ENCODE results near the gene FGFR1OP2. TPM values are rescaled to one million over a fixed set of nuclear protein-coding genes. Genes with fewer than 3 reads are reported as not detected.
"Not testable (repeated sequence)": the region's sequence is repeated elsewhere in the genome, so short reads cannot be mapped to it uniquely, and the experiment has no call there.

Gene FGFR1OP2
- total RNA-seq, 1 experiment from 2014 or later: 67.3 TPM

DNA sequence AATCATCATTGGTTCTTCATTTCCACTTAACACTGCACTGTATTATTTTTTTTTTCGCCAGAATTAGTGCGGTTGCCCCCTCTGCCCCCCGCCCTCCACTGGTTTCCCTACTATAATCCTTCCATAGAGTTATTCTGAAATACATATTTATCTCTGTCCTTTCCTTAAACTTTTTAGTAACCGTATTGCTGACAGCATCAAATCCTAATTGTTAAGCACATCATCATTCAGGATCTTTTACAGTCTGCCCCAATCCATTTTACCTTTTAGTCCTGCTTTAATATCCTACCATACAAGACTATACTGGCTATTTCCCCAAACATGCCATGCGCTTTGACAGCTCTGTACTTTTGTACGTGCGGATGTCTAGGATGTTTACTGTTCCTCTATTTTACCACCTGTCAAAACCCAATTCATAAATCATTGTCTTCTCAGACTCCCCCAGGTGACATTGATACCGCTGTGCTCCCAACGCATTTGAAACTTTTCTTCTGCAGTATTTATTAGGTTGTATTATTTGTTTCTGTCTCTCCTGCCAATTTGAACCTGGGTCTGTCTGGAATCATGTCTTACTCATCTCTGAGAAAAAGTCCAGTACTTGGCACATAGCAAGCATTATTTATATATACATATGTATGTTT lies 1.0 kb downstream of the FGFR1OP2 start:
- in situ Hi-C loops (cut with HindIII; ENCODE audit: low pct_unique_long_range_greater_than_20kb, low sequenced_read_pairs): no loop called here
- DNase-seq (ENCODE audit: low read depth, low spot score): no peak

DNA sequence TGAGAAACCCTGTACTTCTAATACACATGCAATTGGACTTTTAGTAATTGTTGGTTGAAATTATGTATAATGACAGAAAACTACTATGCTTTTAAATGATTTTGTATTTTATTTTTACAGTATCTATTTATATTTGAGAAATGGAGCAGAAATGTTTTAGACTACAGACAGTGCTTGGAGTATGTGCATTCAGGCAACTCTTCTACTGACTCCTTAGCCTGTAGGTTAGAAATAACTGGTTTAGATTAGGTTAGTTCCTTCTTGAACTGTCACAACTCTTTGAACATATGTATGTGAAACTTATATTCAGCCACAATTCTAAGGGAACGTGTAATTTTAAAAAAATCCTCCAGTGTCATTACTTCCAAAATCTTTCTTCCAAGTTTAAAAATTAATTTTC lies 1.7 kb downstream of the FGFR1OP2 start:
- no peak for DNase-seq (ENCODE audit: low read depth, low spot score)
- in situ Hi-C loops (cut with HindIII; ENCODE audit: low pct_unique_long_range_greater_than_20kb, low sequenced_read_pairs): no loop called here

DNA sequence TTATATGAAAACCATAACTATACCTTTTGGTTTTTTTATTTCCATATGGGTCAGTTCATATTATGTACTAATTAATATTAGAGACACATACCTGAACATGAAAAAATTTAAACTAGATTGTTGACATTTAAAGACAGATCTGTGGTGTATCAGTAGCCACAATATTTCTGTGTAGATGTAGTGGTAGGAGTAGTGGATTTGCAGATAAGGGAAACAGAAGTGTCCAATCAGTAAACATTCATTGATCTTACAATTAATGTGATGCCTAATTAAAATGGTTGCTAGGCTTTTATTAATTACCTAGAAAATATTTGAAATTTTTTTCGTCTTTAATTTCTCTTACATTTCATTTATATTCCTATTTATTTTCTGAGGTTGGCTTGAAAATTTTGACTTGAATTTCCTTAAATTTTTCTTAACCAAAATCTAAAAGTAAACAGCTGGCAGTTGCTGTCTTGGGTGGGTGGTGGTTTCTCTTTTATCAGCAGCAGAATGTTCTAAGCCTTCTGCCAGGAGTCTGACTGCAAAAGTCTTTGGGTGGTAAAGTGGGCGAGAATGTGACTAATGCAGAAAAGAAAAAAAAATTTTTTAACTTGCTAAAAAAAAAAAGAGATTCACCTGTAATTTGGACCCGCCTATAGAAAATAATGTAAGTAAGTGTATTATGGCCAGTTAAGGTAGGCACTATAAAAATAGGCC lies 2.4 kb downstream of the FGFR1OP2 start:
- in situ Hi-C loops (cut with HindIII; ENCODE audit: low pct_unique_long_range_greater_than_20kb, low sequenced_read_pairs): no loop called here
- DNase-seq (ENCODE audit: low read depth, low spot score): no peak

DNA sequence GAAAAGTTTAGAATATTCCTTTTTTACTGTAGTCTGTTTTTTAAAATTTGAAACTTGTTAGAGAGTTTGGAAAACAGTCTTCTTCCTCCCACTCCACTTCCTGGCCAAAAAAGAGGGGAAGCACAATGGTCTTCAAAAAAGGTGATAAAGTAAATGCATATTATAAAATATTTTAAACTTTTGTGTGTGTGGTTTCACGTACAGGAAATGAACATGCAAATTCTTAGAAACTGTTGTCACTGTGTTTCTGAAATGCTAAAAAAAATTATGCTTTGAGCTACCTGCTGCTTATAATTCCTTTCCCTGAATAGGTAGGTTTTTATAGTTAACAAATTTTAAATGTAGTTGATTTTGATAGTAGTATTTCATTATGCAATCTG lies 2.9 kb downstream of the FGFR1OP2 start:
- in situ Hi-C loops (cut with HindIII; ENCODE audit: low pct_unique_long_range_greater_than_20kb, low sequenced_read_pairs): no loop called here

DNA sequence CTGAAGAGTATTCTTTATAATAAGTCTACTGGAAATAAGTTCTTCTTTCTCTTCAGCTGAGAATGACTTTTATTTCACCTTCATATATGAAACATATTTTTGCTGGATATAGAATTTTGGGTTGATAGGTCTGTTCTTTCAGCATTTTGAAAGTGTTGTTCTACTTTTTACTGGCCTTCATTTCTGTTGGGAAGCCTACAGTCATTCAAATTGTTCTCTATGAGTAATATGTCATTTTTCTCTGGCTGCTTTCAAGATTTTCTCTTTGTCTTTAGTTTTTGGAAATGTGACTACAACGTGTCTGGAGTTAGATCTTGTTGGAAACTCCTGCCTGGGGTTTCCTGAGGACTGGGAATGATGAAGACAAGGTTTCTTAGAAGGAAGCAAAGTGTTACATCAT lies 10.0 kb downstream of the FGFR1OP2 start:
- DNase-seq (ENCODE audit: low read depth, low spot score): no peak
- in situ Hi-C loops (cut with HindIII; ENCODE audit: low pct_unique_long_range_greater_than_20kb, low sequenced_read_pairs): no loop called here

More for the DNA sequence above, 2.9 kb downstream of the FGFR1OP2 start:
- no peak for DNase-seq (ENCODE audit: low read depth, low spot score)

DNA sequence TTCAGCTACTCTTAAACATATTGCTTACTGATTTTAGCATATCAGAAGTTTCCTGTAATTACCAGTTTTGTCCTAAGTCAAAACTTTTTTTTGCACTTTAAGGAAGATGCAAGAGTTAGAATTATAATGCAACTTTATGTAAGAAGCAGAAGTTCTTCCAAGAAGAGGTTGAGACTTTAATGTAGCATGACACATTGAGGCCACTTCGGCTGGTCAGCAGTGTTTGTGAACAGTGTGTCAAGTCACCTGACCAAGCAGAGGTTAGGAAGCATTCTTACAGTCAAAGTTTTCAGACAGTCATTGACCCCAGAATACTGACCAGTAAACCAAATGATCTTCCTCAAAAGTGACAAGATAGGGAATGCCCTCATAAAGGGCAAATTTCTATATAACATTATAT lies 15.2 kb downstream of the FGFR1OP2 start:
- in situ Hi-C loops (cut with HindIII; ENCODE audit: low pct_unique_long_range_greater_than_20kb, low sequenced_read_pairs): no loop called here
- DNase-seq (ENCODE audit: low read depth, low spot score): peak; percentile 19

DNA sequence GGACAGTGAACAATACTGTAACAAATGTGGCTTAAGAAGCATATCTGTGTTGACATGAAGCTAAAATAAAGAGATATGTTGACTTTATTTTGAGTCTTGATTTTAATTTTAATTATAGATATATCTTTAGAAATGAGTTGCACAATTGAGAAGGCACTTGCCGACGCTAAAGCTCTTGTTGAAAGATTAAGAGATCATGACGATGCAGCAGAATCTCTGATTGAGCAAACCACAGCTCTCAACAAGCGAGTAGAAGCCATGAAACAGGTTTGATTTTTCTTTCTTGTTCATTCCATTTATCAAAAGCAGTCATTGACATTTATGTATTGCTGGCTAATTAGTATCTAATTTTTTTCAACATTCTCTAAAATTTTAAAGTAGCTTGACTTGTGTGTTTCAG lies 15.8 kb downstream of the FGFR1OP2 start:
- in situ Hi-C loops (cut with HindIII; ENCODE audit: low pct_unique_long_range_greater_than_20kb, low sequenced_read_pairs): no loop called here
- no peak for DNase-seq (ENCODE audit: low read depth, low spot score)

DNA sequence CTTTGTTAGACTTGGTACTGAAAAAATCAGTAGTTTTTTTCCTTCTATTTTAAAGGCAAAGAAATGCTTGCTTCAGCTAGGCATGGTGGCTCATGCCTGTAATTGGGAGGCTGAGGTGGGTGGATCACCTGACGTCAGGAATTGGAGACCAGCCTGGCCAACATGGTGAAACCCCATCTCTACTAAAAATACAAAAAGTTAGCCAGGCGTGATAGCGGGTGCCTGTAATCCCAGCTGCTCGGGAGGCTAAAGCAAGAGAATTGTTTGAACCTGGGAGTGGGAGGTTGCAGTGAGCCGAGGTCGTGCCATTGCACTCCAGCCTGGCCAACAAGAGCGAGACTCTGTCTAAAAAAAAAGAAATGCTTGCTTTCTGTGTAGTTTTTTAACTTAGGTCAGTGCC lies 23.1 kb downstream of the FGFR1OP2 start:
- in situ Hi-C loops (cut with HindIII; ENCODE audit: low pct_unique_long_range_greater_than_20kb, low sequenced_read_pairs); DNase-seq (ENCODE audit: low read depth, low spot score): not testable (repeated sequence)

DNA sequence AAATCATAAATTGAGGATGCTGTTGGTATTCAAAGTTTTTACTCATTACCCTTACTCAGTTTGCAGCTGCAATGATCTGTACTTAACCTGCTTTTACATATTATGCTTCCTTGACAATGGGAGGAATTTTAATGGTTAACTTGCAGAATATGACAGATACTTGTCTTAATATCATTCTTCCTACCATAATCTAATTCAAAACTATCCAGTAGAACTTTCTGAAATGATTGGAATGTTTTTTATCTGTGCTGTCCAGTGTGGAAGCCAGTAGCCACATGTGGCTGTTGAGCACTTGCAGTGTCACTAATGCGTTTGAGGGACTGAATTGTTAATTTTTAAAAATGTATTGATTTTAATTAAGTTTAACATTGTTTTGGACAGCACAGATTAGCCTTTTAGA lies 23.5 kb downstream of the FGFR1OP2 start:
- in situ Hi-C loops (cut with HindIII; ENCODE audit: low pct_unique_long_range_greater_than_20kb, low sequenced_read_pairs): no loop called here

DNA sequence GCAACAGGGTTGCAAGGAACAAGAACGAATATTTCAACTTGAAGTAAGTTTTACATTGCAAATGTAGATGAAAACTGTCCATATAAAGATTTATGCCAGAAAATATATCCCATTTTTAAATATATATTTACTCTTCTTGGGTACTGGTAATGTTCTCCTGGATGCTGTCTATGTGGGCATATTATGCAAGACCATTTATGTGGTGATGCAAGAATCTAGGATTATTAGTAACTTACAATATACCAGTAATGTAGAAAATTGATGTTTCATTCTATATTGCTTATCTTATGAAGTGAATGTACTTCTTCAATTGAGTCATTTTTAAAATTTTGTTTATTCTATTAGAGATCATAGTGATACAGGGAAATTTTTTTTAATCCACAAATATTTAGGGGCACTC lies 25.1 kb downstream of the FGFR1OP2 start:
- in situ Hi-C loops (cut with HindIII; ENCODE audit: low pct_unique_long_range_greater_than_20kb, low sequenced_read_pairs): no loop called here
- DNase-seq (ENCODE audit: low read depth, low spot score): no peak

More for the DNA sequence above, 23.5 kb downstream of the FGFR1OP2 start:
- no peak for DNase-seq (ENCODE audit: low read depth, low spot score)

DNA sequence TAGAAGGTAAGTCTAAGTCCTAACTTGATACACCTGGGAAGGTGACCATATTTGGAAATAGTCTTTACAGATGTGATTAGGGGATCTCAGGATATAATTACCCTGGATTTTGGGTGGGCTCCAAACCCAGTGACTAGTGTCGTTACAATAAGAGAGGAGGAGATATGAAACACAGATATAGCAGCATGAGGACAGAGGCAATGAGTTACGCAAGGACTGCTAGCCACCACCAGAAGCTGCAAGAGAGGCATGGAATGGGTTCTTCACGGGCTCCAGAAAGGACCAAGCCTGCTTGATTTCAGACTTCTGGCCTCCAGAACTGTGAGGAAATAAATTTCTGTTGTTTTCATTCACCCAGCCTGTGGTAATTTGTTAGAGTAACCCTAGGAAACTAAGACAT lies 28.6 kb downstream of the FGFR1OP2 start:
- in situ Hi-C loops (cut with HindIII; ENCODE audit: low pct_unique_long_range_greater_than_20kb, low sequenced_read_pairs): no loop called here
- no peak for DNase-seq (ENCODE audit: low read depth, low spot score)

DNA sequence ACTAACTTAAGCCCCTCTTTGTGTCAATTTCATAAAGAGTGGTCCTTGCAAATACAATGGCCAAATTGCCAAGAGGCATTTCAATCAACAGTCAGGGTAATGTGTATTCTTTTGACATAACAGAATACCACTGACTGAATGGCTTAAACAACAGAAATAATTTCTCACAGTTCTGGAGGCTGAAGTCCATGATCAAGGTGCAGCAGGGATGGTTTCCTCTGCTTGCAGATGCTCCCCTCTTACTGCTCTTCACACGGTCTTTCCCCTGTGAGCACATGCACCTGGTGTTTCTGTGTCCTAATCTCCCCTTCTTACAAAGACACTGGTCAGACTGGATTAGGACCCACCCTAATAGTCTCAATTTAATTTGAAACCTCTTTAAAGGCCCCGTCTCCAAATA lies 31.9 kb downstream of the FGFR1OP2 start:
- in situ Hi-C loops (cut with HindIII; ENCODE audit: low pct_unique_long_range_greater_than_20kb, low sequenced_read_pairs): no loop called here
- DNase-seq (ENCODE audit: low read depth, low spot score): no peak

DNA sequence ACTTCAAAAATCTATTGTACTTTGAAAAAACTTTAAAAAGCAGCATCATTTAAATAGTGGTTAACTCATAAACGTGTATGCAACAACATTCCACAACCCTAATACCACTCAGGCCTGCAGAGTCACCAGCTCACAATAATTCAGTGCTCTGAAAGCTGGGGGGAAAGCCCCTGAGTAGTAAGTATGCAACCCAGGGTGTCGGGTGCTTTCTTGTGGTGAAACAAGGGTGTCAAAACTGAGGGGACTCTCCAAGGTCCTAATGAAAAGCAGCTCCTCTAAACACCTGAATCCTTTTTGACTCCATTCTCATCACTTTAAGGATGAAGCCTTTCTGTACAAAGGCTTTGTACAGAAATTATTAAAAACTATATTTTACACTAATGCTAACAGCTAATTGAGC lies 33.7 kb downstream of the FGFR1OP2 start:
- in situ Hi-C loops (cut with HindIII; ENCODE audit: low pct_unique_long_range_greater_than_20kb, low sequenced_read_pairs): no loop called here
- DNase-seq (ENCODE audit: low read depth, low spot score): no peak

DNA sequence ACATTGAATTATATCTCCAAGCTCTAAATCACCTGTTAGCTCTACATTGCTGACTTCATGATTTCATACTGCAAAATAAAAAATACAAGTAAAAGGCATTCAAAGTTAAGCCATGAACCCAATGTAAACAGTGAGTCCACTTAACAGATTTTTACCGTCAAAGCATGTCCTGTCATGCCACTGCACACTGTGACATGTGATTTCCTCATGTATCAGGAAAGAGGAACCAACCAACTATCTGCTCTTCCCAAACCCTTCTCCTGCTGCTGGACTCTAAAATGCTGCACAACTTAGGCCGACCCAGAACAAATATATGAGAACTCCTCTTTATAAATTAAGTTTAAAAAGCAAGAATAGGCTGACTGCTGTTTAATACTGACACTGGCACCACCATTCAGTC lies 38.4 kb downstream of the FGFR1OP2 start:
- in situ Hi-C loops (cut with HindIII; ENCODE audit: low pct_unique_long_range_greater_than_20kb, low sequenced_read_pairs): no loop called here

DNA sequence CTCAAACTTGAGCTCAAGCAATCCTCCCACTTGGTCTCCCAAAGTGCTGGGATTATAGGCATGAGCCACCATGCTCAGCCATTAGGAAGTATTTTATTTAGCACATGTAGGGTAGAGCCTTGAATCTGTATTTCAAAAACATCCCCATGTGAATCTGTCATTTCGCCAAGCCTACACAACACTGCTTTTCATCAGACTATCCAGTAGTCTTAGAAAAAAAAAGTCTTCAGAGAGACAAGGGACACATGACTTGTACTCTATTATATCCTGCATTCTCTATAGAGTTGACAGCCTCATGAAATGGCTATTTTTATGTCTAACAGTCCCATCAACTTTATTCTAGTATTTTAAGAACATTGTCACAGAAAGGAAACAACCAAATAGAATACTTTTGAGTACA lies 40.5 kb downstream of the FGFR1OP2 start:
- in situ Hi-C loops (cut with HindIII; ENCODE audit: low pct_unique_long_range_greater_than_20kb, low sequenced_read_pairs): no loop called here

More for the DNA sequence above, 38.4 kb downstream of the FGFR1OP2 start:
- no peak for DNase-seq (ENCODE audit: low read depth, low spot score)

DNA sequence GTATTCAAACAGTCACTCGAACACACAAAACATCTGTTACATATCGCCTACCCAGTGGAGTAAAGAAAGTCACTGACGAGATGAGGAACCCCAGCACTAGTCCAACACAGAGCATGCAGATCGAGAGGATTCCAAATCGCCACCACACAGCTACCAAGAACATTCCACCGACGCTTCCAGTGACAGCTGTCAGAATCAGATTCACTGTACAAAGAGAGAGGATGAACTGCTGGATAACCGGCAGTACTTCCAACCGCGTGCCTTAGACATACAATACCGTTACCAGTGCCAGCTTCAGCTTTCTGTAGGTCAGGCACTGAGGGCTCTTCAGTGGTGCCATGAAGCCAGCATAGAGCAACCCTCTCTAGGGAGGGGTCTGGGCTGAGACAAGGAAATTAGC lies 41.5 kb downstream of the FGFR1OP2 start:
- DNase-seq (ENCODE audit: low read depth, low spot score): no peak
- in situ Hi-C loops (cut with HindIII; ENCODE audit: low pct_unique_long_range_greater_than_20kb, low sequenced_read_pairs): no loop called here

More for the DNA sequence above, 40.5 kb downstream of the FGFR1OP2 start:
- peak; percentile 28 for DNase-seq (ENCODE audit: low read depth, low spot score)

DNA sequence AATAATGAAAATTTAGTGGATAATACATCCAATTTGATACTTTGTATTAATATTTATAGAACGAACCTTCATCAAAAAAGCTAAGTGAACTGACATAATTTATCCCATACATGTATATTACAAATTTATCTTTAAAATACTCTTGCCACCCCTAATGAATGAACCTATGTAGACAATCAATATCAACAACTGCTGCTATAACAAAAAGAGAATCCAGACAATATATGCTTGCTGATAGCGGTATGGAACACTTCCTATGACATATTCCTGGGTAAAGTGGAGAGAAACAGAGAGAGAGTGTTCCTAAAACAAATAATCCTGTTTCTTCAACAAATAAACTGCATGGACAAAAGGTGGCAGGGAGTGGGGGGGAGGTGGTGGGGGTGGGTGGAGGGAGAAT lies 44.6 kb downstream of the FGFR1OP2 start:
- no peak for DNase-seq (ENCODE audit: low read depth, low spot score)
- in situ Hi-C loops (cut with HindIII; ENCODE audit: low pct_unique_long_range_greater_than_20kb, low sequenced_read_pairs): no loop called here

DNA sequence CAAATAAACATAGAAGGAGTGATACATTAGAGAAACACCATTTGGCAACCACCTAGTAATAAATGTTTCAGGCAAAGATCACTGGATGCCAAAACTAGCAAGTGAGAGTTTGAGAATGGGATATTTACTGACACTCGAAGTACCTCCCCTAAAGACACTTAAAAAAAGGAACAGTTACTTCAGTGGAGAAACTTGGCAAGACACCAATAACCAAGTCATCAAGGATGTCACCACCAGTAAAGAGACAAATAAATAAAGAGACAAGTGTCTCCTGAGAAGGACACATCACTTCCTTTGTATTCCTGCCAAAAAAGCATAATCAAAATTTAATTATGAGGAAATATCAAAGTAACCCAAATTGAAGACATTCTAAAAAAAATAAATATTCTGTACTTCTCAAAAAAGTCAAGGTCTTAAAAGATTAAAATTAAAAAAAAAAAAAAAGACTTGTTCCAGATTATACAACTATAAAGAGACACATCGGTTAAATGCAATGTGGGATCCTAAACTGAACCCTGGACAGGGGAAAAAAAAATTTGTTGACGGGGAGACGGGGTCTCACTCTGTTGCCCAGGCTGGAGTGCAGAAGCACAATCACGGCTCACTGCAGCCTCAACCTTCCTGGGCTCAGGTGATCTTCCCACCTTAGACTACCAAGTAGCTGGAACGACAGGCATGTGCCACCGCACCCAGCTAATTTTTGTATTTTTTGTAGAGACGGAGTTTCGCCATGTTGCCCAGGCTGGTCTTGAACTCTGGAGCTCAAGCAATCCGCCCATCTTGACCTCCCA lies 49.6 kb downstream of the FGFR1OP2 start:
- in situ Hi-C loops (cut with HindIII; ENCODE audit: low pct_unique_long_range_greater_than_20kb, low sequenced_read_pairs): no loop called here
- no peak for DNase-seq (ENCODE audit: low read depth, low spot score)

DNA sequence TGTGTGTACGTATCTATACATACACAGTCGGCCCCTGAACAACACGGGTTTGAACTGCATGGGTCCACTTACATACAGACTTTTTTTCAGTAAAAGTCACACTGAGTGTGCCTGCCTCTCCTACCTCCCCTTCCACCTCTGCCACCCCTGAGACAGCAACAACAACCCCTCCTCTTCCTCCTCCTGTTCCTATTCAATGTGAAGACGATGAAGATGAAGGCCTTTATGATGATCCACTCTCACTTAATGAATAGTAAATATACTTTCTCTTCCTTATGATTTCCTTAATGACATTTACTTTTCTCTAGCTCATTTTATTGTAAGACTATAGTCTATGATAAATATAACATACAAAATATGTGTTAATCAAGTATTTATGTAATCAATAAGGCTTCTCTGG lies 50.4 kb downstream of the FGFR1OP2 start:
- no peak for DNase-seq (ENCODE audit: low read depth, low spot score)
- in situ Hi-C loops (cut with HindIII; ENCODE audit: low pct_unique_long_range_greater_than_20kb, low sequenced_read_pairs): no loop called here
